Rectal smooth muscle tissue (tissue), 1 donor: ENCODE data around the gene SLC7A5.
A peak's percentile ranks its signal among the peaks of the same experiment; 100 is the strongest.
"Not testable (repeated sequence)": the region's sequence is repeated elsewhere in the genome, so short reads cannot be mapped to it uniquely, and the experiment has no call there.

ENCODE experiments used
- H3K27ac ChIP-seq: one replicate; pipeline ENCODE4 v1.7.0; 2013; ENCODE audit warnings: low read depth, low read length, inconsistent platforms
- H3K27me3 ChIP-seq: one replicate; pipeline ENCODE4 v1.7.0; 2013; ENCODE audit warnings: low read length; ENCODE audit not compliant: control insufficient read depth, insufficient read depth
- H3K36me3 ChIP-seq: one replicate; pipeline ENCODE4 v1.7.0; 2013; ENCODE audit warnings: low read length; ENCODE audit not compliant: control insufficient read depth, insufficient read depth
- H3K4me1 ChIP-seq: one replicate; pipeline ENCODE4 v1.7.0; 2013; ENCODE audit warnings: low read length; ENCODE audit not compliant: control insufficient read depth, insufficient read depth
- H3K4me3 ChIP-seq: one replicate; pipeline ENCODE4 v1.7.0; 2013; ENCODE audit warnings: low read length
- H3K9ac ChIP-seq: one replicate; pipeline ENCODE4 v1.7.0; 2013; ENCODE audit warnings: low read length

Gene SLC7A5

GRCh38 chr16:87869061-87869878 lies at the start of gene SLC7A5:
TSS of gene SLC7A5 (minus strand) at chr16:87869507. CDS start at chr16:87869422, 85 bp downstream.
- peak within 1 kb of the TSS; percentile 61 for H3K27ac ChIP-seq
- not testable (repeated sequence) for H3K9ac ChIP-seq, H3K27me3 ChIP-seq, H3K36me3 ChIP-seq, H3K4me1 ChIP-seq
- peak within 1 kb of the TSS; percentile 61 for H3K4me3 ChIP-seq

GRCh38 chr16:87918338-87918737 lies 49.0 kb upstream of the SLC7A5 start:
- no peaks in the 10 kb centered on the region for H3K36me3 ChIP-seq
- no peaks in the 10 kb centered on the region for H3K4me1 ChIP-seq
- no peaks in the 10 kb centered on the region for H3K27me3 ChIP-seq
- no peak overlapping the region for H3K9ac ChIP-seq
- no peak overlapping the region for H3K4me3 ChIP-seq
- no peak overlapping the region for H3K27ac ChIP-seq

GRCh38 chr16:87917503-87917902 lies 48.2 kb upstream of the SLC7A5 start:
- no peak overlapping the region for H3K9ac ChIP-seq
- H3K27ac ChIP-seq: no peak overlapping the region
- no peaks in the 10 kb centered on the region for H3K4me1 ChIP-seq
- H3K36me3 ChIP-seq: no peaks in the 10 kb centered on the region
- no peak overlapping the region for H3K4me3 ChIP-seq
- H3K27me3 ChIP-seq: no peaks in the 10 kb centered on the region

DNA sequence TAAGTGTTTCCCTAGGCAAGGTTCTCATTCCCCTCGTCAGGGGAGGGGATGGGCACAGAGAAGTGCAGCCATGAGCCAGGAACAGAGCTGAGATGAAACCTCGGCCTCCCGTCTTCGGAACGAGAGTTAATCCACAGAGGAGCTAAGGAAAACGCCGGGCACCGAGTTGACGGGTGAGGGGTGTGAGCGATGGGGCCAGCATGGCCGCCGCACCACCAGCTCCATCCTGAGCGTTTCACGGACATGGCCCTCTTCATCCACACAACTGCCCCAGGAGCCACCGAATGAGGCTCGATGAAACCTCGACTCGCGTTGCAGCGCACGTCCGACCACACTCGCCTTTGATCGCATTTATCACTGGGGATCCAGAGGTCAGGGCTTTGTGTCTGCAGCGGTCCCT lies 45.5 kb upstream of the SLC7A5 start:
- no peaks in the 10 kb centered on the region for H3K4me1 ChIP-seq
- H3K36me3 ChIP-seq: no peaks in the 10 kb centered on the region
- no peak overlapping the region for H3K27ac ChIP-seq
- no peaks in the 10 kb centered on the region for H3K27me3 ChIP-seq
- no peak overlapping the region for H3K4me3 ChIP-seq
- H3K9ac ChIP-seq: no peak overlapping the region

GRCh38 chr16:87914021-87914725 lies 44.9 kb upstream of the SLC7A5 start:
- not testable (repeated sequence) for H3K27me3 ChIP-seq, H3K36me3 ChIP-seq, H3K27ac ChIP-seq, H3K4me3 ChIP-seq, H3K4me1 ChIP-seq, H3K9ac ChIP-seq

DNA sequence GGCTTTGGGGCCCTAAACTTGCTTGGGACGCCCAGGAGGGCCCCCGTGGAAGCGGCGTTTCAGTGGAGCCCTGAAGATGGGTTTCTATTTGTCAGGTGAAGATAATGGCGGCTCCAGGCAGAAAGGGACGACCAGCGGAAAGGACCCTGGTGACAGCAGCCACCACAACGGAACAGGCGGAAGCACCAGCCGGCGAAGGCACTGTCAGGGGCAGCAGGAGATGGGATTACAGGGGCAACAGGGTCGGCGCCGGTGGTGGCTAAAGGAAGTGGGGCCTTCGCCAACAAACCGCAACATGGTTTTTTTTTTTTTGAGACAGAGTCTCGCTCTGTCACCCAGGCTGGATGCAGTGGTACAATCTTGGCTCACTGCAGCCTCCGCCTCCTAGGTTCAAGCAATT lies 43.4 kb upstream of the SLC7A5 start:
- H3K27me3 ChIP-seq, H3K27ac ChIP-seq: not testable (repeated sequence)

GRCh38 chr16:87911106-87911763 lies 41.9 kb upstream of the SLC7A5 start:
- not testable (repeated sequence) for H3K27me3 ChIP-seq, H3K27ac ChIP-seq, H3K4me1 ChIP-seq, H3K36me3 ChIP-seq, H3K9ac ChIP-seq, H3K4me3 ChIP-seq

More for the DNA sequence above, 43.4 kb upstream of the SLC7A5 start:
- H3K4me1 ChIP-seq, H3K9ac ChIP-seq, H3K36me3 ChIP-seq, H3K4me3 ChIP-seq: not testable (repeated sequence)

- H3K27ac ChIP-seq, H3K4me1 ChIP-seq, H3K9ac ChIP-seq, H3K27me3 ChIP-seq, H3K36me3 ChIP-seq, H3K4me3 ChIP-seq: not testable (repeated sequence)
These were observed 40.1 kb upstream of the SLC7A5 start for GRCh38 chr16:87909203-87909935.

GRCh38 chr16:87908101-87908500 lies 38.8 kb upstream of the SLC7A5 start:
- not testable (repeated sequence) for H3K27me3 ChIP-seq, H3K9ac ChIP-seq, H3K4me3 ChIP-seq, H3K36me3 ChIP-seq, H3K27ac ChIP-seq, H3K4me1 ChIP-seq

- H3K4me3 ChIP-seq, H3K36me3 ChIP-seq, H3K4me1 ChIP-seq, H3K27ac ChIP-seq, H3K9ac ChIP-seq, H3K27me3 ChIP-seq: not testable (repeated sequence)
These were observed 36.2 kb upstream of the SLC7A5 start for GRCh38 chr16:87905521-87905920.

DNA sequence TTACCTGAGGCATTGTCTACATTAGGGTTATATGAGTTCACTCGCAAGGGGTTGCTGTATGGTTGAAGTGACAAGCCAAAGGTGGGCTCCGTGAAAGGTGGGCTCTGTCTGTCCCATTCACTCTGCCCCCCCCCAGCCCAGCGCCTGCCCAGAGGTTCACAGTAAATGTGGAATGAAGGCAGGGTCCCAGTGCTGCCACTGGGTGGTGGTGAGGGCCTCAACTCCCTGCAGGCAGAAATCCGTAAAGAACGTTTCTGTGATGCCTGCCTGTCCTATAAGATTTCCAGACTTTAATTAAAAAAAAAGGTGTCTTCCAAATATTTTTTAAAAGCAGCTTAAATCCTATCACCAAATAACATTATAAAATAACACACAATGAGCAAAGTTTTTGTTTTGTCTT lies 35.7 kb upstream of the SLC7A5 start:
- not testable (repeated sequence) for H3K36me3 ChIP-seq, H3K9ac ChIP-seq, H3K4me3 ChIP-seq, H3K27ac ChIP-seq, H3K4me1 ChIP-seq, H3K27me3 ChIP-seq

GRCh38 chr16:87900489-87900888 lies 31.2 kb upstream of the SLC7A5 start:
- not testable (repeated sequence) for H3K4me1 ChIP-seq, H3K27me3 ChIP-seq, H3K36me3 ChIP-seq, H3K27ac ChIP-seq, H3K9ac ChIP-seq, H3K4me3 ChIP-seq
